ENCODE results near the gene PARN. TPM values are rescaled to one million over a fixed set of nuclear protein-coding genes. Genes with fewer than 3 reads are reported as not detected.

Gene PARN
- total RNA-seq, 1 experiment from 2014 or later, result 37.7 TPM

GRCh38 chr16:14496047-14496770 is 133.9 kb downstream of the PARN start:
- POLR2A ChIA-PET, result no interaction called here
- DNase-seq (ENCODE audit: low spot score) (no peak), ATAC-seq (no peak)
- Mint-ChIP-seq H3K4me1 (peaks cover 55% of the 10 kb centered on the region), H3K9me3 (no peaks in the 10 kb centered on the region), H3K27ac (no peak overlapping the region), H3K36me3 (no peaks in the 10 kb centered on the region), H3K27me3 (ENCODE audit: low read depth) (no peaks in the 10 kb centered on the region), H3K4me3 (no peak overlapping the region)
- TF ChIP-seq ELF4 (CRISPR knock-in tag; IDR thresholded peaks at IDR 0.05; ENCODE audit: low read depth) (no peak), FOXP1 (CRISPR knock-in tag; IDR thresholded peaks at IDR 0.05; ENCODE audit: borderline replicate concordance) (no peak)
- CTCF ChIA-PET, result interaction anchor here (1.0 kb wide), 1 partner anchor 33 kb away, joined by 3 read pairs; no protein-coding TSS in a partner anchor

- Mint-ChIP-seq H3K36me3 (no peaks in the 10 kb centered on the region), H3K4me1 (peaks cover 52% of the 10 kb centered on the region), H3K4me3 (no peak overlapping the region), H3K9me3 (no peaks in the 10 kb centered on the region), H3K27ac (peak overlapping the region; percentile 59; the same call in 1 of the 2 replicates), H3K27me3 (ENCODE audit: low read depth) (no peaks in the 10 kb centered on the region)
- TF ChIP-seq ZNF121 (CRISPR knock-in tag; IDR thresholded peaks at IDR 0.05) (peak; percentile 73; the same call in 1 of the 2 replicates), ZBTB43 (CRISPR knock-in tag; IDR thresholded peaks at IDR 0.05) (no peak), CTCF (IDR thresholded peaks at IDR 0.05) (no peak), USF1 (CRISPR knock-in tag; IDR thresholded peaks at IDR 0.05) (no peak)
- no peak for DNase-seq (ENCODE audit: low spot score)
- CTCF ChIA-PET, result interaction anchor here (1.0 kb wide), 1 partner anchor 33 kb away, joined by 3 read pairs; no protein-coding TSS in a partner anchor
- POLR2A ChIA-PET, result no interaction called here
- ATAC-seq, result no peak
These were observed 134.6 kb downstream of the PARN start for GRCh38 chr16:14495213-14496046.

GRCh38 chr16:14494396-14494966 is 135.6 kb downstream of the PARN start:
- Mint-ChIP-seq H3K27ac (peak overlapping the region; percentile 37), H3K36me3 (no peaks in the 10 kb centered on the region), H3K4me3 (no peak overlapping the region), H3K9me3 (no peaks in the 10 kb centered on the region), H3K27me3 (ENCODE audit: low read depth) (no peaks in the 10 kb centered on the region), H3K4me1 (peaks cover 52% of the 10 kb centered on the region)
- ChIA-PET CTCF (no interaction called here), POLR2A (no interaction called here)
- ATAC-seq (no peak), DNase-seq (ENCODE audit: low spot score) (no peak)
- no peak for TF ChIP-seq TEAD1 (CRISPR knock-in tag; IDR thresholded peaks at IDR 0.05)
- no peak for TF ChIP-seq E2F5 (CRISPR knock-in tag; IDR thresholded peaks at IDR 0.05)
- no peak for TF ChIP-seq ZSCAN18 (CRISPR knock-in tag; IDR thresholded peaks at IDR 0.05)
- TF ChIP-seq ATF3 (CRISPR knock-in tag; conservative IDR thresholded peaks at IDR 0.05), result no peak
- TF ChIP-seq ZNF219 (CRISPR knock-in tag; IDR thresholded peaks at IDR 0.05; ENCODE audit: borderline replicate concordance), result no peak
- no peak for TF ChIP-seq SP1 (CRISPR knock-in tag; conservative IDR thresholded peaks at IDR 0.05)
- TF ChIP-seq NR1H2 (CRISPR knock-in tag; IDR thresholded peaks at IDR 0.05), result no peak
- no peak for TF ChIP-seq USF2 (CRISPR knock-in tag; IDR thresholded peaks at IDR 0.05)
- no peak for TF ChIP-seq ZNF232 (CRISPR knock-in tag; IDR thresholded peaks at IDR 0.05)
- TF ChIP-seq IRF2 (CRISPR knock-in tag; IDR thresholded peaks at IDR 0.05; ENCODE audit: borderline replicate concordance, low read depth), result no peak
- no peak for TF ChIP-seq KAT7 (CRISPR knock-in tag; IDR thresholded peaks at IDR 0.05; ENCODE audit: borderline replicate concordance)

Data from WTC11 (cell line).